OCI-LY7 (cell line): Measurements from ENCODE around the gene APLP2.

ENCODE experiments used
- EZH2phosphoT487 ChIP-seq: fragments of 200-600 bp; sonication (generic); IDR thresholded peaks from 2 replicates; pipeline ENCODE4 v1.6.1; 2018; ENCODE audit warnings: low read depth, borderline replicate concordance, mild to moderate bottlenecking, mixed run types, antibody characterized with exemption, low read length, moderate library complexity, mixed read lengths
- TF ChIP-seq, protein P1 (sequence below): fragments of 200-600 bp; sonication (generic); conservative IDR thresholded peaks from 2 replicates; pipeline ENCODE4 v1.5.1; 2014; ENCODE audit warnings: mild to moderate bottlenecking, antibody characterized with exemption, low read length, moderate library complexity, mixed read lengths

DNA sequence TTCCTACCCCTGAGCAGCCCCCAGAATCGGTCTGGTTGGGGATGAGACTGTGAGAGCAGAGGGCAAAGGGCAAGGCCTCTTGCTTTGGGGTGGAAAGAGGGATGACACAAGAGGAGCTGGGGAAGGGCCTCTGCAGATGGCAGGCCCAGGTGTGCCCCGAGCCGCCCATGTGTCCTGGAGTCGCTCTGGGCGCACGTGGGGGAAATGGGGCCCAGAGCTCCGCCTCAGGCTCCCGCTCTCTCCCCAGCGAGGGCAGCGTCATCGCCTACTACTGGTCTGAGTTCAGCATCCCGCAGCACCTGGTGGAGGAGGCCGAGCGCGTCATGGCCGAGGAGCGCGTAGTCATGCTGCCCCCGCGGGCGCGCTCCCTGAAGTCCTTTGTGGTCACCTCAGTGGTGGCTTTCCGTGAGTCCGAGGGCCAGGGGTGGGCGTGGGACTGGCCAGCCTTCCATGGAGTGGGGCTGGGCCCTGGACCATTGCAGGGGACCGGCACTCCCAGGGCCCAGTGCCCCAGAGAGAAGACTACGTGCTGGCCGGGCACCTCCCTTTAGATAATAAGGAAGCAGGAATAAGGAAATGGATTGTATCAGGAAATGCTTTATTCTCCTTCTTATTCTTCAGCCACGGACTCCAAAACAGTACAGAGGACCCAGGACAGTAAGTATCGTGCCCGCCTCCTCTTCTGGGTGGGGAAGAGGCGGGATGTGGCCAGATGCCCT is 120.0 kb downstream of the APLP2 start:
- TF ChIP-seq, protein P1, sequence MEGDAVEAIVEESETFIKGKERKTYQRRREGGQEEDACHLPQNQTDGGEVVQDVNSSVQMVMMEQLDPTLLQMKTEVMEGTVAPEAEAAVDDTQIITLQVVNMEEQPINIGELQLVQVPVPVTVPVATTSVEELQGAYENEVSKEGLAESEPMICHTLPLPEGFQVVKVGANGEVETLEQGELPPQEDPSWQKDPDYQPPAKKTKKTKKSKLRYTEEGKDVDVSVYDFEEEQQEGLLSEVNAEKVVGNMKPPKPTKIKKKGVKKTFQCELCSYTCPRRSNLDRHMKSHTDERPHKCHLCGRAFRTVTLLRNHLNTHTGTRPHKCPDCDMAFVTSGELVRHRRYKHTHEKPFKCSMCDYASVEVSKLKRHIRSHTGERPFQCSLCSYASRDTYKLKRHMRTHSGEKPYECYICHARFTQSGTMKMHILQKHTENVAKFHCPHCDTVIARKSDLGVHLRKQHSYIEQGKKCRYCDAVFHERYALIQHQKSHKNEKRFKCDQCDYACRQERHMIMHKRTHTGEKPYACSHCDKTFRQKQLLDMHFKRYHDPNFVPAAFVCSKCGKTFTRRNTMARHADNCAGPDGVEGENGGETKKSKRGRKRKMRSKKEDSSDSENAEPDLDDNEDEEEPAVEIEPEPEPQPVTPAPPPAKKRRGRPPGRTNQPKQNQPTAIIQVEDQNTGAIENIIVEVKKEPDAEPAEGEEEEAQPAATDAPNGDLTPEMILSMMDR = no peak
- TF ChIP-seq EZH2phosphoT487 = no peak
